Measurements from ENCODE around the gene OPRL1.

OPRL1 gene

DNA sequence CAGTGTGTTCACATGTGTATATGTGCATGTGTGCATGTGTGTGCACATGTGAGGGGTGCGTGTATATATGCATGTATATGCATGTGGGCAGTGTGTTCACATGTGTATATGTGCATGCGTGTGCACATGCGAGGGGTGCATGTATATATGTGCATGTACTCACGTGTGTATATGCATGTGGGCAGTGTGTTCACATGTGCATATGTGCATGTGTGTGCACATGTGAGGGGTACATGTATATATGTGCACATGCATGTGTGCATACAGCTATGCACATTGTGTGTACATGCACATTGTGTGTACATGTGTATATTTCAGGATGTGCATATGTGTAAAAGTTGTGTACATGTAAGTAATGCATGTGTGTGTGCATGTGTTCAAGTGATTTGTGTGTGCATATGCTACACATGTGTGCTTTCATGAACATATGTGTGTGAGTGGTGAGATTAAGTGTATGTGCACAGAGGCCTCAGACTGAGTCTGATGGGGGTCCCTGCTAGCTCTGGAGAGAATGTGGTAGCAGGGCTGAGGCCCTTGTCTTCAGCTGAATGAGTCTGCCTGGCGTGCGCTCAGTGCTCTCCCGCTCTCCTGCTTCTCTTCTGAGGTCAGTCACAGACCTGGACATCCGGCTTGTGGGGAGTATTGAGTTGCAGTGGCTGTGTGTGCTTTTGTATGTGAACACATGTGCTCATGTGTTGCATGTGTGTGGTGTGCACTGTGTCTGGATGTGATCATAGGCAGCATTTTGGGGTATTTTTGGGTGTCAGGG lies 64.4 kb downstream of the OPRL1 start:
- Histone ChIP-seq H3K27me3 (ENCODE audit: control insufficient read depth in 1 of 2, insufficient read depth in 2 of 2, low read length in 2 of 2) (peaks cover 0 to 7% of the 10 kb centered on the region in 2 donors), H3K4me1 (ENCODE audit: control insufficient read depth in 1 of 2, insufficient read depth in 2 of 2, low read length in 2 of 2) (no peaks in the 10 kb centered on the region), H3K9me3 (ENCODE audit: control insufficient read depth in 1 of 2, low read length in 2 of 2) (peaks cover 9 to 17% of the 10 kb centered on the region in 2 donors), H3K9ac (ENCODE audit: low read depth in 1 of 2, low read length in 2 of 2) (no peak overlapping the region), H3K36me3 (ENCODE audit: control insufficient read depth in 1 of 2, insufficient read depth in 2 of 2, low read length in 2 of 2) (no peaks in the 10 kb centered on the region), H3K4me3 (ENCODE audit: low read depth in 1 of 2, low read length in 2 of 2) (no peak overlapping the region), H3K27ac (ENCODE audit: low read depth, low read length) (no peak overlapping the region)

DNA sequence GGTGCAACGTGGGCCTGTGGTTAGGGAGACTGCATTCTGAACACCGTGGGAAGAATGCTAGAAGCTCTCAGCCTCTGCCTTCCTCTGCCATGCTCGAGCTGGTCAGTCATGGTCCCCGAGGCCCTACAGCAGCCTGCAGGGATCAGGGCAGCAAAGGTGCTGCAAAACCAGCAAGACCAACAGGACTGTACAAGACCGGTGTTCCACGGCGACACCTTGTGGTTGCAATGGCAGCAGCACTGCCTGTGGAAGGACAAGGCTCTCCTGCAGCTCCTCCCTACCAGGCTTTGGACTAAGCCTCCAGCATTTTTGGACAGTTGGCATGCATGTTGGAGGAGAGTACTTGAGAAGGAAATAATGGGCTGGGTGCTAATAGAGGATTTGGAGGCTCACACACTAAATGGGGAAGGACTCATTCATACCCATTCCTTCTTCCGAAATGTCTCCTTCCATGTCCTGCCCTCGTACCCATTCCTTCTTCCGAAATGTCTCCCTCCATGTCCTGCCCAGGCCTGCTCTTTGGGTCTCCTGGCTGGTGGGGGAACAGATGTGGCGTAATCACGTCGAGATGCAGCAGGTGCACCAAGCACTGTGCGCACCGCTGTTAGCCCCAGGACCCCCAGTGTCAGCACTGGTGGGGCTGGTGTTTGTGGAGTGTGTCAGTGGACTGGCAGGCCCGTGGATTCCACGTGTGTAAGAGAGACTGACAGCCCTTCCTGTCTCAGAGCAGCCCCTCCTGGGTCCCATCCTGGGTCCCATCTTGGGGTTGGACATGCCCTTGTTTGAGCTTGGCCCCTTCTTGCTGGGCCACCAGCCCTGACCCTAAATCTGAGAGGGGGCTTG lies 65.8 kb downstream of the OPRL1 start:
- no peak overlapping the region for H3K9ac ChIP-seq (ENCODE audit: low read depth in 1 of 2, low read length in 2 of 2)
- peaks cover 9 to 21% of the 10 kb centered on the region in 2 donors for H3K9me3 ChIP-seq (ENCODE audit: control insufficient read depth in 1 of 2, low read length in 2 of 2)
- no peak overlapping the region for H3K27ac ChIP-seq (ENCODE audit: low read depth, low read length)
- H3K4me1 ChIP-seq (ENCODE audit: control insufficient read depth in 1 of 2, insufficient read depth in 2 of 2, low read length in 2 of 2) = no peaks in the 10 kb centered on the region
- H3K27me3 ChIP-seq (ENCODE audit: control insufficient read depth in 1 of 2, insufficient read depth in 2 of 2, low read length in 2 of 2) = peaks cover 0 to 4% of the 10 kb centered on the region in 2 donors
- H3K36me3 ChIP-seq (ENCODE audit: control insufficient read depth in 1 of 2, insufficient read depth in 2 of 2, low read length in 2 of 2) = no peaks in the 10 kb centered on the region
- no peak overlapping the region for H3K4me3 ChIP-seq (ENCODE audit: low read depth in 1 of 2, low read length in 2 of 2)

DNA sequence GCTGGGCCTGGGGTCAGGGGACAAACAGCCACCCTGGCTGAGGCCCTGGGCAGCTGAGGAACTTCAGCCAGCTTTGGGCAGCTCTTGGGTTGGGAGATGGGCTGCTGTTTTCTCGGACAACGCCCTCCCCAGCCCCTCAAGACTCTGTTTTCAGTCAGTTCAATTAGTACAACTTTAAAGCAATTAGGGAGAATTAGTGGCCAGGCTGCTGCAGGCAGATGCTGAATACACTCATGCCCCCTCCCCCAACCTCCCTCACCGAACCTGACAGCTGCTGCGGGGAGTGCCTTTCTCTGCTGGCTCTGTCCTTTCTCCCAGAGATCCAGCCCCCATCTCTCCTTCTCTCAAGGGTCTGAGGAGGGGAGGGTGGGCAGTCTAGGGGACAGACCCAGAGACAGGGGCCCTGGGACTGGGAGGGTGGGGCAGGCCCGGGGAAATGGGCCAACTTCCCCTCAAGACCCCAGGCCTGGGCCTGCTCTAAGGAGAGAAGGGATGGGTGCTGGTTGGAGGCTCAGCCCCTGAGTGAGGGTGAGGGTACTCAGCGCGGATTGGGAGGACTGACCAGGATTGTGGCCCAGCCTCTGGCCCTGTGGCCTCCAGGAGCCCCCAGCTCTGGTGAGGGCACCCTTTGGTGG lies 66.5 kb downstream of the OPRL1 start:
- H3K9me3 ChIP-seq (ENCODE audit: control insufficient read depth in 1 of 2, low read length in 2 of 2) = peaks cover 9 to 21% of the 10 kb centered on the region in 2 donors
- no peak overlapping the region for H3K27ac ChIP-seq (ENCODE audit: low read depth, low read length)
- H3K4me1 ChIP-seq (ENCODE audit: control insufficient read depth in 1 of 2, insufficient read depth in 2 of 2, low read length in 2 of 2) = no peaks in the 10 kb centered on the region
- H3K27me3 ChIP-seq (ENCODE audit: control insufficient read depth in 1 of 2, insufficient read depth in 2 of 2, low read length in 2 of 2) = peaks cover 0 to 4% of the 10 kb centered on the region in 2 donors
- no peak overlapping the region for H3K4me3 ChIP-seq (ENCODE audit: low read depth in 1 of 2, low read length in 2 of 2)
- no peaks in the 10 kb centered on the region for H3K36me3 ChIP-seq (ENCODE audit: control insufficient read depth in 1 of 2, insufficient read depth in 2 of 2, low read length in 2 of 2)
- no peak overlapping the region for H3K9ac ChIP-seq (ENCODE audit: low read depth in 1 of 2, low read length in 2 of 2)

DNA sequence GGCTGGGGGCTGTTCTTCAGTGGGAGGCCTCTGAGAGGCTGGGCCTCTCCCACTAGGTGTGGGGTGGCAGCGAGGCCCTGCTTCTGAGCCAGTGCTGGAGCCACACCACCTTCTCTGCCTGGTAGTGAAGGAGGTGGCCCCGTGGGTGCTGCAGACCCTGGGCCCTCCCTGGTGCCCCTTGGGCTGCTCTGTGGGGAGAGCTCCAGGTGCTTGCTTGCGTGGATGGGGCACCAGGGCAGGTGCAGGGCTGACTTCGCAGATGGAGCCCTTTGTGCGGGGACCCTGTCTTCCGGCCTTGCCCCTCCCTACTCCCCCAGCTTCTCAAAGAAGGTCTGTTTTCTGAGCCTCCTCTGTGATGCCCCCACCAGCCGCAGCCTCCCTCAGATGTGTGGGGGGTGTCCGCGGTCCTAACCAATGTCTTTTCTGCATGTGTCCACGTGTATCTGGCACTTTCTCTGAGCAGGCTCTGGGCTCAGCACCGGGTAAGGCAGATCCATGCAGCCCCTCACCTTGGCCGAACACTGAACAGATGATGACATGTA lies 67.1 kb downstream of the OPRL1 start:
- Histone ChIP-seq H3K36me3 (ENCODE audit: control insufficient read depth in 1 of 2, insufficient read depth in 2 of 2, low read length in 2 of 2) (no peaks in the 10 kb centered on the region), H3K9me3 (ENCODE audit: control insufficient read depth in 1 of 2, low read length in 2 of 2) (peaks cover 9 to 21% of the 10 kb centered on the region in 2 donors), H3K4me1 (ENCODE audit: control insufficient read depth in 1 of 2, insufficient read depth in 2 of 2, low read length in 2 of 2) (no peaks in the 10 kb centered on the region), H3K9ac (ENCODE audit: low read depth in 1 of 2, low read length in 2 of 2) (no peak overlapping the region), H3K4me3 (ENCODE audit: low read depth in 1 of 2, low read length in 2 of 2) (no peak overlapping the region), H3K27ac (ENCODE audit: low read depth, low read length) (no peak overlapping the region), H3K27me3 (ENCODE audit: control insufficient read depth in 1 of 2, insufficient read depth in 2 of 2, low read length in 2 of 2) (peaks cover 0 to 4% of the 10 kb centered on the region in 2 donors)

DNA sequence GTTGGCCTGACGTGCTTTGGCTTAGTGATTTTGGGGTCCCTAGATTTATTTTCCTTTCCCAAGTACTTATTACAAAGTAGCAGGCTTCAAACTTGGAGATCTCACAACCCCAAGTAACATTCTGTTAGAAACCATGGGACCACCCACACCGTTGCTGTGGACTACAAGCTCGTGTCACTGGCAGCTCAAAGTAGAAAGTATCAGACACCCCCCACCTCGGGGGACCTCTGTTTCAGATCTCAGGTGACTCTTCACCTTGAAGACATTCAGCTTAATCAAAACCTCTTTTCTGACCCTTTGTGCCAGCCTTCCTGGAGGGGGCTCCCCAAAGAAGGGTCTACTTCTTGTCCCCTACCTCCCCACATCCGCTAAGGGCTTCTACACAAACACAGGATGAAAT lies 68.7 kb downstream of the OPRL1 start:
- H3K9me3 ChIP-seq (ENCODE audit: control insufficient read depth in 1 of 2, low read length in 2 of 2) = peaks cover 9 to 21% of the 10 kb centered on the region in 2 donors
- no peak overlapping the region for H3K4me3 ChIP-seq (ENCODE audit: low read depth in 1 of 2, low read length in 2 of 2)
- H3K4me1 ChIP-seq (ENCODE audit: control insufficient read depth in 1 of 2, insufficient read depth in 2 of 2, low read length in 2 of 2) = no peaks in the 10 kb centered on the region
- peaks cover 0 to 4% of the 10 kb centered on the region in 2 donors for H3K27me3 ChIP-seq (ENCODE audit: control insufficient read depth in 1 of 2, insufficient read depth in 2 of 2, low read length in 2 of 2)
- H3K27ac ChIP-seq (ENCODE audit: low read depth, low read length) = no peak overlapping the region
- H3K36me3 ChIP-seq (ENCODE audit: control insufficient read depth in 1 of 2, insufficient read depth in 2 of 2, low read length in 2 of 2) = no peaks in the 10 kb centered on the region
- no peak overlapping the region for H3K9ac ChIP-seq (ENCODE audit: low read depth in 1 of 2, low read length in 2 of 2)

DNA sequence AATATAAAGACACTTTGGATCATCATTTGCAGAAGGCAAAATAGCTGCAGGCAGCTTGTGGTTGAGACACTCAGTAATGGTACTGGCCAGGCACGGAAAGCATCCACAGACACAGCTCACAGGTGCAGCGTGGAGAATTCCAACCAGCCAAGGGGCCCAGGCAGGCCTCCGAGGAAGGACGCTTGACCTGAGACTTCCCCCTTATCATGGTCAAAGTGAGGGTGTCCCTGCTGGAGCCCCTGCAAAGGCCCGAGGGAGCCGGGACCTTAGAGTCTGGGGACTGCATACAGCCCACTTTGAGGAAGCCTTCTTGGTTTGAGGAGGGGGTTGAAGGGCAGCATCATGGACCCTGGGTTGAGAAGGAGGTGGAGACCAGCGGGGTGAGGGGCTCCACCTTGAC lies 69.3 kb downstream of the OPRL1 start:
- no peak overlapping the region for H3K4me3 ChIP-seq (ENCODE audit: low read depth in 1 of 2, low read length in 2 of 2)
- H3K9ac ChIP-seq (ENCODE audit: low read depth in 1 of 2, low read length in 2 of 2) = no peak overlapping the region
- H3K9me3 ChIP-seq (ENCODE audit: control insufficient read depth in 1 of 2, low read length in 2 of 2) = peaks cover 9 to 20% of the 10 kb centered on the region in 2 donors
- no peaks in the 10 kb centered on the region for H3K36me3 ChIP-seq (ENCODE audit: control insufficient read depth in 1 of 2, insufficient read depth in 2 of 2, low read length in 2 of 2)
- H3K27ac ChIP-seq (ENCODE audit: low read depth, low read length) = no peak overlapping the region
- no peaks in the 10 kb centered on the region for H3K4me1 ChIP-seq (ENCODE audit: control insufficient read depth in 1 of 2, insufficient read depth in 2 of 2, low read length in 2 of 2)
- peaks cover 0 to 4% of the 10 kb centered on the region in 2 donors for H3K27me3 ChIP-seq (ENCODE audit: control insufficient read depth in 1 of 2, insufficient read depth in 2 of 2, low read length in 2 of 2)

DNA sequence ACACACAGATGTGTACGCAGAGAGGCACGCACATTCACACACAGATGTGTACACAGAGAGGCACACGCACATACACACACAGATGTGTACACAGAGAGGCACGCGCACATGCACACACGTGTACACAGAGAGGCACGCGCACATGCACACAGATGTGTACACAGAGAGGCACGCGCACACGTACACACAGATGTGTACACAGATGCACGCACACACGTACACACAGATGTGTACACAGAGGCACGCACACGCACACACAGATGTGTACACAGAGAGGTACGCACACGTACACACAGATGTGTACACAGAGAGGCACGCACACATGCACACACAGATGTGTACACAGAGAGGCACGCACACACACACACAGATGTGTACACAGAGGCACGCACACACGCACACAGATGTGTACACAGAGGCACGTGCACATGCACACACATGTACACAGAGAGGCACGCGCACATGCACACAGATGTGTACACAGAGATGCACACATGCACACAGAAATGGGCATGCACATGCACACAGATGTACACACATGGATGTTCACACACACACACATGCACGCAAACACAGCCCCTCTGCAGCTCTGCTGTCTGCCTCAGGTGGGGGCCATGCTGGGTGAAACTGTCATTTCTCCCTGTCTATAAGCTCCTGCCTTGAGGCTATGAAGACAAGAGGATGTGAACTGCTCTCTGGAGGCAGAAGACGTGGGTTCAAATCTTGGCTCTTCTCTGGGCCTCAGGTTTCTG lies 70.1 kb downstream of the OPRL1 start:
- Histone ChIP-seq H3K9me3 (ENCODE audit: control insufficient read depth in 1 of 2, low read length in 2 of 2) (peaks cover 8 to 12% of the 10 kb centered on the region in 2 donors), H3K4me3 (ENCODE audit: low read depth in 1 of 2, low read length in 2 of 2) (no peak overlapping the region), H3K9ac (ENCODE audit: low read depth in 1 of 2, low read length in 2 of 2) (no peak overlapping the region), H3K27me3 (ENCODE audit: control insufficient read depth in 1 of 2, insufficient read depth in 2 of 2, low read length in 2 of 2) (peaks cover 0 to 4% of the 10 kb centered on the region in 2 donors), H3K4me1 (ENCODE audit: control insufficient read depth in 1 of 2, insufficient read depth in 2 of 2, low read length in 2 of 2) (no peaks in the 10 kb centered on the region), H3K36me3 (ENCODE audit: control insufficient read depth in 1 of 2, insufficient read depth in 2 of 2, low read length in 2 of 2) (no peaks in the 10 kb centered on the region), H3K27ac (ENCODE audit: low read depth, low read length) (no peak overlapping the region)

Data from duodenal mucosa (tissue), 2 donors.